GM15510 (cell line): Measurements from ENCODE around the gene GOLGA8J.
"Not testable (repeated sequence)": the region's sequence is repeated elsewhere in the genome, so short reads cannot be mapped to it uniquely, and the experiment has no call there.

Source experiments
- POLR2A ChIP-seq: IDR thresholded peaks from 3 replicates; pipeline ENCODE4 v1.6.1; 2011; ENCODE audit warnings: borderline replicate concordance; ENCODE audit not compliant: insufficient read length; ENCODE audit errors: extremely low read depth

GOLGA8J gene

GRCh38 chr15:30082655-30083054 lies at the start of gene GOLGA8J:
GOLGA8J (plus strand) TSS chr15:30082955; CDS start chr15:30083053, 98 bp downstream.
- not testable (repeated sequence) for TF ChIP-seq POLR2A

- no peak for TF ChIP-seq POLR2A
These were observed 49.5 kb upstream of the GOLGA8J start for GRCh38 chr15:30033211-30033610.

GRCh38 chr15:30033763-30034162 lies 49.0 kb upstream of the GOLGA8J start:
- TF ChIP-seq POLR2A, result no peak

- TF ChIP-seq POLR2A, result no peak
These were observed 46.6 kb upstream of the GOLGA8J start for GRCh38 chr15:30036036-30036703.

GRCh38 chr15:30038667-30039523 lies 43.9 kb upstream of the GOLGA8J start:
- no peak for TF ChIP-seq POLR2A

- no peak for TF ChIP-seq POLR2A
These were observed 40.9 kb upstream of the GOLGA8J start for GRCh38 chr15:30041868-30042267.

GRCh38 chr15:30042556-30042955 lies 40.2 kb upstream of the GOLGA8J start:
- no peak for TF ChIP-seq POLR2A

- TF ChIP-seq POLR2A, result no peak
These were observed 39.5 kb upstream of the GOLGA8J start for GRCh38 chr15:30043211-30043655.

GRCh38 chr15:30044377-30044776 lies 38.4 kb upstream of the GOLGA8J start:
- no peak for TF ChIP-seq POLR2A

GRCh38 chr15:30046430-30046829 lies 36.3 kb upstream of the GOLGA8J start:
- TF ChIP-seq POLR2A, result no peak

GRCh38 chr15:30055604-30056003 lies 27.2 kb upstream of the GOLGA8J start:
- TF ChIP-seq POLR2A, result no peak

- TF ChIP-seq POLR2A, result no peak
These were observed 26.6 kb upstream of the GOLGA8J start for GRCh38 chr15:30056166-30056565.

GRCh38 chr15:30059771-30060170 lies 23.0 kb upstream of the GOLGA8J start:
- TF ChIP-seq POLR2A, result no peak

- no peak for TF ChIP-seq POLR2A
These were observed 19.9 kb upstream of the GOLGA8J start for GRCh38 chr15:30062881-30063280.

- TF ChIP-seq POLR2A, result no peak
These were observed 18.8 kb upstream of the GOLGA8J start for GRCh38 chr15:30063835-30064546.

GRCh38 chr15:30065025-30065801 lies 17.5 kb upstream of the GOLGA8J start:
- TF ChIP-seq POLR2A, result no peak
